ENCODE data around the gene MAPK8IP3.

DNA sequence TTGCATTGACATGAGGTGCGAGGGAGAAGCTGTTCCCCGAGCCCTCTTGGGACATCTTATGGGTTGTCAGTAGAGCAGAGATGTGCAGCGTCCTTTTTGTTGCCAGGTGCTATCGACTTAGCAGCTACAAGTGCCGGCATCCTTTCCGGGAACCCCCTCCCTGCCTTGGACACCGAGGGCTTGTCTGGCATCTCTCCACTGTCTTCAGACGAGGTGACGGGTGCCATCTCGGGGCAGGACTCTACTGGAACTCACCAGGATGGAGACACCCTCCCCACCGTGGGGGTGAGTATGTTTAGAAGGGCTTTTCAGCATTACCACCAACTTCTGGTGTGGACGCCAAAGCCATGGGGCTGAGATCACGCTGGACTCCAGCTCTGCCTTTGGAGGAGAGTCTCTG lies 39.7 kb upstream of the MAPK8IP3 start:
- TF ChIP-seq CTCF (conservative IDR thresholded peaks at IDR 0.05; ENCODE audit: low read length) = no peak
- TF ChIP-seq EZH2phosphoT487 (IDR thresholded peaks at IDR 0.05; ENCODE audit: borderline replicate concordance) = no peak

Data from Loucy (cell line).